Measurements from ENCODE around the gene PARK7. TPM values are rescaled to one million over a fixed set of nuclear protein-coding genes. Genes with fewer than 3 reads are reported as not detected.

PARK7 gene
- total RNA-seq, 1 experiment from 2014 or later: 237 TPM

DNA sequence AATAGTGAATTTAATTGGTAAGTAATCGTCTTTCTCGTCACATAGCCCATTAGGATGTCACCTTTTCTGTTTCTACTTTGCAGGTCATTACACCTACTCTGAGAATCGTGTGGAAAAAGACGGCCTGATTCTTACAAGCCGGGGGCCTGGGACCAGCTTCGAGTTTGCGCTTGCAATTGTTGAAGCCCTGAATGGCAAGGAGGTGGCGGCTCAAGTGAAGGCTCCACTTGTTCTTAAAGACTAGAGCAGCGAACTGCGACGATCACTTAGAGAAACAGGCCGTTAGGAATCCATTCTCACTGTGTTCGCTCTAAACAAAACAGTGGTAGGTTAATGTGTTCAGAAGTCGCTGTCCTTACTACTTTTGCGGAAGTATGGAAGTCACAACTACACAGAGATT lies 23.3 kb downstream of the PARK7 start:
- DNase-seq (ENCODE audit: low spot score): no peak

DNA sequence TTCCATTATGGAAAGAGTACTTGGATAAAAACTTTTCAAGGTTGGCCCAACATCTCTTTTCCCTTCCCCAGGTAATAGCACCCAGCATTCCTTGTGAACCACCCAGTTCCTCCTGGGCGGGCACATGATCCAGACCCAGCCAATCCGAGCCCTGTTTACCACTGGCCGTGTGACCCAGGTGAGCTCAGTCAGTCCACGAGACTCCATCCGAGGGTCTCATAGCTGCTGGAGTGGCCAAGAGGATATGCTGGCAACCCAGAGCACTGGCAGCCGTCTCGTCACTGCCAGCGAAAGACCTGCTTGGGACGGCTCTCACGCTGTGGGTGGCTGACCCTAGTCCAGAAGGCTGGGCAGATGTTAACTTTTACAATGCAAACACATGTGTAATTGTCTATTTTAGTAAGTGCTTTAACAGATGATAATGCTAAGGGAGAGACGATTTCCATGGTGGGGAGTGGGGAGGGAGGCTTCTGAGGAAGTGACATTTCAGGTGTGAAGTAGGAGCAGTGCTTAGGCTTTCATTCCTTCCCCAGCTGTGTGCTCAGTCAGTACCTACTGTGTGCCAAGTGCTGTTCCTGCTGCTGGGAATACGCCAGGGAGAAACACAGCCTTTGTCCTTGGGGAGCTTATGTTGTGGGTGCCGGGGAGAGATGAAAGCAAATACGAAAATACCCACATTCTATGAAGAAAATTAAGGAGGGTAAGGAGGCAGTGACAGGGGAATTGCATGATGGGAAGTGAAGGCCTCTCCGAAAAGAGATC lies 24.5 kb downstream of the PARK7 start:
- no peak for DNase-seq (ENCODE audit: low spot score)

DNA sequence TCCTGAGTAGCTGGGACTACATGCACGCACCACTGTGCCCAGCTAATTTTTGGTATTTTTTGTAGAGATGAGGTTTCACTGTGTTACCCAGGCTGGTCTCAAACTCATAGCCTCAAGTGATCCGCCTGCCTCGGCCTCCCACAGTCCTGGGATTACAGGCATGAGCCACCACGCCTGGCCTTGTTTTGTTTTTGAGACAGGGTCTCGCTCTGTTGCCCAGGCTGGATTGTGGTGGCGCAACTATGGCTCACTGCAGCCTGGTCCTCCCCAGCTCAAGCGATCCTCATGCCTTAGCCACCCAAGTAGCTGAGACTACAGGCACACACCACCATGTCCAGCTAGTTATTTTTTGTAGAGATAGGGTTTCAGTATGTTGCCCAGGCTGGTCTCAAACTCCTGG lies 26.0 kb downstream of the PARK7 start:
- DNase-seq (ENCODE audit: low spot score): no peak

DNA sequence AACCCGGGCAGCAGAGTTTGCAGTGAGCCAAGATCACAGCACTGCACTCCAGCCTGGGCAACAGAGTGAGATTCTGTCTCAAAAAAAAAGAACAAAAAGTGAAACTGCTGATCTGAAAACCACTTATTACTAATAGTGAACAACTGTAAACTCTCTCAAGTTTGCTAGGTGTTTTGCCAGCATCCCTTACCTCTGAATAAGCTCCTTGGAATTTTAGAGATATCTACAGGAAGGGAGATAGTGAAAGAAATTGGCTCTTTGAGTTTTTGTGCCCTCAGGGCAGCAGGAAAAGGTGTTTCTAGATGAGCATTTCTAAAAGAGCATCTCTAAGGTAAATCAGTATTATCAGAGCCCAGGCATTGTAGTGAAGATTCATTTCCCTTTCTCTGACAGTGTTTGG lies 27.1 kb downstream of the PARK7 start:
- DNase-seq (ENCODE audit: low spot score): no peak

DNA sequence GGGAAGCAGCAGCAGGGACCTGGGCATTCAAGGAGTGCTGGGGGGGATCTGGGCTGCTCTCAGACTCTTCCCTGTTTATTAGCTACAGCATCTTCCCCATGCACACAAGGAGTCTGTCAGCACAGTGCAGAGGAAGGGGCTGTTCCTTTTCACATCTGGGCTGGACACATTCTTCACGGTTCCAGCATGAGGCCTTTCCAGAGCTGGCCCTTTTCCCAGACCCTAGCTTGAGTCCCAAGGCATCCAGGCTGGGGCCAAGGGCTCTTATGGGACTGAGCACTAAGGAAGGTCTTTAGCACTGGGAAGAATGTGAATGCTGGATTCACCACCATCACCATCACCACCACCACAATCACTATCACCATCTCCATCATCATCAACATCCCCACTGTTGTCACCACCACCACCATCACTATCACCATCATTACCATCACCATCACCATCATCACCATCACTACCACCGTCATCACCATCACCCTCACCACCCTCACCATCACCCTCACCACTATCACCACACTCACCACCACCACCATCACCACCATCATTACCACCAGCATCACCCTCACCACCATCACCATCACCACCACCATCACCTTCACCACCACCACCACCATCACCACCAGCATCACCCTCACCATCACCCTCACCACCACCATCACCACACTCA lies 28.4 kb downstream of the PARK7 start:
- DNase-seq (ENCODE audit: low spot score): no peak

DNA sequence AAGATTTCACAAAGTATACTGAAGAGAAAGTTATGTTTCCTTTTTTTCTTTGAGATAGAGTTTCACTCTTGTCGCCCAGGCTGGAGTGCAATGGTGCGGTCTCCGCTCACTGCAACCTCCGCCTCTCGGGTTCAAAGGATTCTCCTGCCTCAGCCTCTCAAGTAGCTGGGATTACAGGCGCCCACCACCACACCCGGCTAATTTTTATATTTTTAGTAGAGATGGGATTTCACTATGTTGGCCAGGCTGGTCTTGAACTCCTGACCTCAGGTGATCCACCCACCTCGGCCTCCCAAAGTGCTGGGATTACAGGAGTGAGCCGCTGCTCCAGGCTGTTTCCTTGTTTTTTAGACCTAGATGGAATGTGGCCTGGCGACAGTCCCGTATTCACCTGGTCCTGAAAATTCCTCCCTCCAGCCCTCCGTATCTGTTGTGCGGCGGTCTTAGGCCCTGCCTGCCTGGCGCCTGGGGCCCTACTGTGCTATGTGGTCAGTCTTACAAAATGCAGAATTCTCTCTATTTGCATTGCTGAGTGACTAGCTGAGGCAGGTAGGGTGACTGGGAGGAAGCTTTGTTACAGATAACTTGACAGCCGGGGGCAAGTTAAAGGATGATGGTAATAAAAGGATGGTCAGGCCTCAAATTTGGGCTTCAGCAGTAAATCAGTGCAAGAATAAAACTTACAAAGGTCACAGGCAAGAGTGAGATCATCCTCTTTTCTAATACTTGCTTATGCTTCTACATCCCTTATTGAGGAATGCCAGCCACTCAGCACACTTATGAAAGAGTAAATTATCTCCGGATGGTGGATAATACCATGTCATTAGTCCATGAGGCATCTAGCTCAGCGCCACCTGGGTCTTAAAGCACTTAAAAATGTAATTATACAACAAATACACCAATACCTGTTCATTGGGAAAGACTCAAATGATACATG lies 30.3 kb downstream of the PARK7 start:
- no peak for DNase-seq (ENCODE audit: low spot score)

DNA sequence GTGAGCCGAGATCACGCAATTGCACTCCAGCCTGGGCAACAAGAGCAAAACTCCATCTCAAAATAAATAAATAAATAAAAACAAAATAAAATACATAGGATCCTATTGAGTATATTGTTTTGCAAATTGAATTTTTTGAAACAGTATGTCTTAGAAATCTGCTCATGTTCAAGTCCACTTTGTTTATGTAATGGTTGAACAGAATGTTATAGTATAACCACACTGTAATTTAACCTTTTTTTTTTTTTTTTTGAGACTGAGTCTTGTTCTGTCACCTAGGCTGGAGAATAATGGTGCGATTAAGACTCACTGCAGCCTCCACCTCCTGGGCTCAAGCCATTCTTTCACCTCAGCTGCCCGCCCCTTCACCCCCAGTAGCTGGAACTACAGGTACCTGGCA lies 31.4 kb downstream of the PARK7 start:
- no peak for DNase-seq (ENCODE audit: low spot score)

DNA sequence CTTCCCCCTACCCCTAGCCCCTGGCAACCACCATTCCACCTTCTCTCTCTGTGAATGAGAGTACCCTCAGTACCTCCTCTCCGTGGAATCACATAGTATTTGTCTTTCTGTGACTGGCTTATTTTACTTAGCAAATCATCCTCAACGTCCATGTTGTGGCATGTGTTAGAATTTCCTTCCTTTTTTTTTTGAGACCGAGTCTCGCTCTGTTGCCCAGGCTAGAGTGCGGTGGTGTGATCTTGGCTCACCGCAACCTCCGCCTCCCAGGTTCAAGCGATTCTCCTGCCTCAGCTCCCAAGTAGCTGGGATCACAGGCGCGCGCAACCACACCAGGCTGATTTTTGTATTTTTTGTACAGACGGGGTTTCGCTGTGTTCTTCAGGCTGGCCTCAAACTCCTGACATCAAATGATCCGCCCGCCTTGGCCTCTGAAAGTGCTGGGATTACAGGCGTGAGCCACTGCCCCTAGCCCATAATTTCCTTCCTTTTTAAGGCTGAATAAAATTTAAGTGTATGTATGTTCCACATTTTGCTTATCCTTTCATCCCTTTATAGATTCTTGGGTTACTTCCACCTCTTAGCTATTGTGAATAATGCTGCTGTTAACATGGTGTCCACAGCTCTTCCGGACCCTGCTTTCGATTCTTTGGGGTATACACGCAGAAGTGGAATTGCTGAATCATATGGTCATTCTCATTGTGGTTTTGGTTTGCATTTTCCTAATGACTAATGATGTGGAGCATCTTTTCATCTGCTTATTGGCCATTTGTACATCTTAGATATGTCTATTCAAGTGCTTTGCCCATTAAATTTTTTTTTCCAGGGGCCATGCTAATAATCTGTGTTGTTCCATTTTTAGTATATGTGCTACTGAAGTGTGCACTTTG lies 32.3 kb downstream of the PARK7 start:
- no peak for DNase-seq (ENCODE audit: low spot score)

DNA sequence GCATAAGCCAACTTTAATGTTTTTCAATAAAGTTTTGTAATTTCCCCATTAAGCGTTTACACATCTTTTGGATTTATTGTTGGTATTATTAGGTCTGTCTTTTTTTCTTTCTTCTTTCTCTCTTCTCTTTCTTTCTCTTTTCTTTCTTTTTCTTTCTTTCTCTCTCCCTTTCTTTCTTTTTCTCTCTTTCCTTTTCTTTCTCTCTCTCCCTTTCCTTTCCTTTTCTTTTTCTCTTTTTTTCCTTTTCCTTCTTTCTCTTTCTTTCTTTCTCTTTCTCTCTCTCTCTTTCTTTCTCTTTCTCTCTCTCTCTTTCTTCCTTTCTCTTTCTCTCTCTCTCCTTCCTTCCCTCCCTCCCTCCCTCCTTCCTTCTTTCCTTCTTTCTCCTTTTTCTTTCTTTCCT lies 33.3 kb downstream of the PARK7 start:
- no peak for DNase-seq (ENCODE audit: low spot score)

DNA sequence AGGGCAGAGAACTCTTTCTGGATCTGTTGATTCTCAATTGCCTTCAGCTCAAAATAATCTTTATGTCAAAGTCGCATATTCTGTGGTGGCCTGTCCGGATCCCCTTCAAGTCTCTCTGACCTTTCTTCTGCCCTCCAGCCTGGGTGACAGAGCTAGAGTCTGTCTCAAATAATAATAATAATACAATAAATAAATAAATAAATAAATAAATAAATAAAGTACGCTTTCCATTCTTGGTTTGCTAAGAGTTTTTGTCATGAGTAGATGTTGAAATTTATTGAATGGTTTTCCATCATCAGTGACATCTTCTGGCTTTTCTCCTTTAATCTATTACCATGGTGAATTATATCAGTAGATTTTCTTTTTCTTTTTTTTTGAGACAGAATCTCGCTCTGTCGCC lies 33.9 kb downstream of the PARK7 start:
- no peak for DNase-seq (ENCODE audit: low spot score)

DNA sequence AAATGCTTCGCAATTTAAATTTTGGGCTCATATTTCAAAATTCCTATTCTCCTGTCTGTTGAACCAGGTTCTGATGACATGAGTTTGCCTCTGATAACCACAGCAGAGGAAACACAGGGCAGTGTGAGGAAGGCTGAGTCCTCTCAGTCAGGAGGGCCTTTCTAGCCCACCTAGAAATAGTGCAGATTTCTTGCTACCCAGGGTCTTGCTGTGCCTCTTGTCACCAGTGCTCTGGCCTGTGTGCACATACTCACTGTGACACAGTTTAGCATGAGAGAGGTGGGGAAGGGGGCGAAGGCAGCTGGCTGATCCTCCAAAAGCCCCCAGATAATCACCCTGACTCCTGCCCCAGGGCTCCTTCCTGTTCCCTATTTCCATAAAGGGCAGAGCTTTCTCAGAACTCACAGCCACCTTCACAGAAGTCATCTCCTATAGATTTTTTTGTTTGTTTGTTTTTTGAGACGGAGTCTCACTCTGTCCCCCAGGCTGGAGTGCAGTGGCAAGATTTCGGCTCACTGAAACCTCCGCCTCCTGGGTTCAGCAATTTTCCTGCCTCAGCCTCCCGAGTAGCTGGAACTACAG lies 40.9 kb downstream of the PARK7 start:
- DNase-seq (ENCODE audit: low spot score): no peak

DNA sequence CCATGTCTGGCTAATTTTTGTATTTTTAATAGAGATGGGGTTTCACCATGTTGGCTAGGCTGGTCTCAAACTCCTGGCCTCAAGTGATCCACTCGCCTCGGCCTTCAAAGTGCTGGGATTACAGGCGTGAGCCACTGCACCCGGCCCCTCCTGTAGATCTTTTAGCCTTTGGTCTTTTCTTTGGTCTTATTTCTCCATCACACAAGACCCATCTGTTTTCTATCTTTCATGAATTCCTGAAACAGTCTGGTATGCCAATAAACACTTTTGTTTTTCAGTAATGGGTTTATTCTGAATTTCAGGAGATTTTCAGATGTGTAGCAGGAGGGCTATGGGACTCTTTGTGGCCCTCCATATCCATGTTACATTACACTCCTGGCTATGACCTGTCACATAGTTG lies 41.4 kb downstream of the PARK7 start:
- no peak for DNase-seq (ENCODE audit: low spot score)

DNA sequence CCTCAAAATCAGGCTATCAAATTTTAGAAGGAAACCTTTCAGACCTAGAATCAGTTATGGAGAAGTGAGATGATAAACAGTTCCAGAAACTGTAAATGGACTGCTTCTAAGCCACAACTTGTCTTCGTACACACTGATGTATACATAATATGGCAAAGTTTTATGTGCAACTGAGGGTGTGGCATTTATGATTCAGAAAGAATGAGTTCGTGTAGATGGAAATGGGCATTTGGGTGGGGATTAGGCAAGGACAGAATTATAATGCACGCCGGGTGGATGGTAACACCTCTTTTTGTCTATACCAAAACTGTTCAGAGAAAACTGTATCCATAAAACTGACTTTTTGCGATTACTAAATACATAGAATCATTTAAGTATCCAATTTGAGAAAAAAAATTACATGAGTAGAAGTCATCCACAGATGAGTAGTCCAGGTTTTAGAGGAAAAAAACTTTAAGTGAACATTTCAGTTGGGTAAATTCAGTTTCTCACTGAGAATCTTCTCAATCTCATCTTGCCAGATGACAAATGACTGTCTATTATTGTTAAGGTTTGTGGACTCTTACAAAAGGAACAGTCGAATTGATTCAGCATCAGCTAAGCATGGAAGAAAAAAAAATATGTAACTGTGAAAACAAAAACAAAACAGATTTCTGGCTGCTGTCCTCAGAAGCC lies 42.1 kb downstream of the PARK7 start:
- DNase-seq (ENCODE audit: low spot score): no peak

DNA sequence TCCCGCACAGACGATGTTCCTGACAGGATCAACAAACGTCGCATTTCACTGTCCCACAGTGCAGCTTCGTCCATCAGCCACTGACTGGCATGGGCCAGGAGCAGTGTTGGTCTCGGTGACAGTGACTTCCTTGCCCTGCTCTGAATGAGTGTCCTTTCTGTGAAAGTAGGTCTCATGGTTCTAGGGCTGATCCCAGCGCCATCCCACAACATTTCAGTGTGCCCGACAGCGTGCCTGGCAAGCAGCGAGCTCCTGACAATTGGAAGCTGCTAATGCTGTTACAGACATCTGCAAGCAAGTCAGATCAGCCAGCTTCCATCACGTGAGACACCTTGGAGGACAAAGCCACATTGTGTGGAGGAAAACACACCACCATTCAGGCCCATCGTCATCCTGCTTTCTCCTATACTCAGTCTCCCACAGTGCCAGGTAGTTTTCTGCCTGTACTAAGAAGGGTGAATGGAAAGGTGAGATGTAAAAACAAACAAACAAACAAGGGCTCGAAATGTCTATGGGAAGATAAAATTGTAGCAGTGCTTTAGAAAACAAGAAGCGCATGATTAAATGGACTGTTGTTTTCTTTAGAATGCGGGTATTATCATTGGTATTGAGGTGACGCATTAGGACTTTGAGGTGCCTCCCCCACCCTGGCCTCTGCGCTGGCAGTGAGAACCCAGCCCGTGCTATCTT lies 42.7 kb downstream of the PARK7 start:
- no peak for DNase-seq (ENCODE audit: low spot score)

DNA sequence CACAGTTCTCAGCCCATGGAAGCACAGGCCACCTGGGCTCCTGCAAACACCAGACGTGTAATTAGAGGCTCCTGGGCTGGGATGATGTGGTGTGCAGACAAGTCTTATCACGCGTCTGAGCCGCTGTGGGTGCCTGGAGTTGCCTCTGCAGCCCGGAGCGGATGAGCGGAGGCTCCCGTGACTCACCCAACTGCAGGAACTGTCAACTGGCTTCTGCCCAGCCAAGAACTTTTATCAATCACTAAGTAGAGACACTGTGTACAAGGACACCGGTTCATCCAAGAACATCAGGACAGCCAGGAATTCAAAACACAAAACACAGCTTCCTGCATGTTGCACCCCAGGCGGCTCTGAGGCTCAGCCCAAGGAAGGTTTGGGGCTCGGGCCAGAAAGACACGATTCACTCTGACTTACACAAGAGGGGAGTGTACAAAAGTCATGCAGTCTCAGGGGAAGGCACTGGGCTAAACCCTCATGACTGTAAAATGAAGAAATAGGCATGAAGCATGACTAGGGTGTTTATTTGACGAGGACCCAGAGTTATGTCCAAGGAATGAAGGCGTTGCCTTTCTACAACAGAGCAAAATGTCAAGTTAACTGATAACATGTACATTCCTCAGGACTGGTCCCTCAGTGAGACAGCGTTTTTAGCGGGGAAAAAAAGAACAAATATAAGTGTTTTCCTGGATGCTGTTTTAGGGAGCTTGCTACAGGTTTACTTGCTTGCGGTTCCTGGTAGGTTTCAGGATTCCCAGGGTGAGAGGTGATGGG lies 43.5 kb downstream of the PARK7 start:
- peak; percentile 79 for DNase-seq (ENCODE audit: low spot score)

DNA sequence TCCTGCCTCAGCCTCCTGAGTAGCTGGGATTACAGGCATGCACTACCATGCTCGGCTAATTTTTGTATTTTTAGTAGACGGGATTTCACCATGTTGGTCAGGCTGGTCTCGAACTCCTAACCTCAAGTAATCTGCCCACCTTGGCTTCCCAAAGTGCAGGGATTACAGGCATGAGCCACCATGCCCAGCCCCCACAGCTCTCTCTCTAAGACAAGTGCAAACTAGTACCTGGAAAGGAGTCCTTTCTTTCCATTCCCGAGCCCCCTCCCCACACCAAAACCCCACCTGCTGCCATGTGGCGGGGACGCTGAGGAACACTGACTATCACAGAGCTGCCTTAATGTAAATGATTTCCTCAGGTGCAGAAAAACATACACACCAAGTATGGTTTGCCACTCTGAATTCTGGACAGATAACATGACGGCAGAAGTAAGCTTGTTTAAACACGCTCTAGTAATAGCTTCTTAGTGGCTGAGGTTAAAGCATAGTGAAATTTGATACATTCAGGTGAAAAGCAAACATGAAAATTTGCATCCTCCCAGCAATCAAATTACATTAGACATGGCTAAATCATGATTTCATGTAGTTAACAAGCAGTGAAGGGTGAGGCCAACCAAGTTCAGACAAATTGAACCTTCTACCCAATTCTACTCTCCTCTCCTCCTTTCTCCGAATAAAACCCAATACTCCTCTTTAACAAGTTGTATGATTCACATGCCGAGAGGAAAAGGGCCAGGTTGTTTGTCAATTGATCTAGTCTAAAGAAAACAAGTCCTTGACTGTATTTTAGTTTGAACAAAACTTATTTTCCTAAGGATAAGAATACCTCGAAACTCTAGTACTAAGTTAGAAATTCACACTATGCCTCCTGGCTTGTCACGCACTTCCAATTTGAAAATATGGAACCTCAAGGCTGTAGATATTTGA lies 44.8 kb downstream of the PARK7 start:
- no peak for DNase-seq (ENCODE audit: low spot score)

DNA sequence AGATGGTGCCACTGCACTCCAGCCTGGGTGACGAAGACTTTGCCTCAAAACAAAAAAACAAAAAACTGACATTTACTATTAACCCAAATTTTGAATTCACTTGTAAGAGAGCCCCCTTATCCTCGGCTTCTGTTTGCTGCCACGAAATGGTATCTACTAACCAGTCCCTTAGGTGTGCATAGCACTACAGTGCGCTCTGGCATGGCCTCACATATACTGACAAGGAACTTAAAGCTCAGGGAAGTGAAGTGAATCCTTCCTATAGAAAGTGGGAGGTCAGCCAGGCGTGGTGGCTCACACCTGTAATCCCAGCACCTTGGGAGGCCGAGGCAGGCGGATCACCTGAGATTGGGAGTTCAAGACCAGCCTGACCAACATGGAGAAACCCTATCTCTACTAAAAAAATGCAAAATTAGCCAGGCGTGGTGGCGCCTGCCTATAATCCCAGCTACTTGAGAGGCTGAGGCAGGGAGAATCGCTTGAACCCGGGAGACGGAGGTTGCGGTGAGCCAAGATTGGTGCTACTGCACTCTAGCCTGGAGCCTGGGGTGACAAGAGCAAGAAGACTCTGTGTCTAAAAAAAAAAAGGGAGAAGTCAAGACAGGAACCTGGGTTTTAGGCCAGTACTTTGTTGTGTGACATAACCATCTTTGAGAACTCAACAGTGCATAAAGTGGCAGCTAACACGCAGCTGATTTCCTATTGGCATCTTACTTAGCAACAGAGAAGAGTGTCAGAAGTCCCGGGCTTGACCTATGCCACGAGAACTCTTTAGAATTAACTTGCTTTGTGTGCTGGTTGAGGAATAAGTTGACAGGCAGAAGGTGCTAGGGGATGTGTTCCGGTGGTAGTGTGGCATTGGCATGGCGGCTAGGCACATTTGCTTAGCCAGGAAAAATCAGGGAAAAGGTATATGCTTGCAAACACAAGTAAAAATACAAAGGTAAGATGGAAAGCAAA lies 47.8 kb downstream of the PARK7 start:
- DNase-seq (ENCODE audit: low spot score): no peak

Data from H4 (cell line).